Medulla oblongata (tissue), 1 donor: ENCODE measurements around the gene KIAA0513.
"Not testable (repeated sequence)": the region's sequence is repeated elsewhere in the genome, so short reads cannot be mapped to it uniquely, and the experiment has no call there.

Experiments
- DNase-seq: peaks from one replicate; pipeline ENCODE4 v3.0.0-alpha.2; 2015; ENCODE audit errors: extremely low spot score

The KIAA0513 gene

DNA sequence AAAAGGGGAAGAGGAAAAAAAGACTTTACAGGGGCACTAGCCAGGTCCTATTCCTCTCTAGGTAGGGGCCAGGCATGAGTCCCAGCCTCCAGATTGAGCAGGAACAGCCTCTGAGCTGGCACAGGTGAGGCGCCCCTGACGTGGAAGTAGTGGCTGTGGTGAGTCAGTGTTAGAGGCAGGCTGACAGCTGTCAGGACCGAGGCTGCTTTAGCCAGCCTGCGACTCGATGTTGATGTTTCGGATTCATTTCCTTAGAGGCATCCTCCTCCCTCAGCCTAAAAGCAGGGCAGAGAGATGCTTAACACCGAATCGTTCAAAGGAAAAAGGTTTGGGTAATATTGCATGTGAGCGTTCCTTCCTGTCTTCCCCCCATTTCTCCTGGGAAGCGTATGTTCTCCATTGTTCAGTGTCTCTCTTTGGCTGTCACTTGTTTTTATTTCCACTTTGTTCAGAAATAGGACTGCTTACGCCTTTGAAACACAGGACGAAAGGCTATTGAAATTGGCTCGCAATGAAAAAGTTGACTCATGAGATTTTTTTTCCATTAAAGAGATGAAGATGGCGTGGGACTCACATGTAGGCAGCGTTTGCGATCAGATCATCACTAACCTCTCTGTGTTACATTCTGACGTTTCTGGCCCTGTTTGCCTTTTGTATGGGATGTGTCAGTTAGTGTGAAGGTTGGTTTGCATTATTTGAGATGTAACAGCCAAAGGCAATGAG is 1.3 kb downstream of the KIAA0513 start:
- DNase-seq, result peak; percentile 45

DNA sequence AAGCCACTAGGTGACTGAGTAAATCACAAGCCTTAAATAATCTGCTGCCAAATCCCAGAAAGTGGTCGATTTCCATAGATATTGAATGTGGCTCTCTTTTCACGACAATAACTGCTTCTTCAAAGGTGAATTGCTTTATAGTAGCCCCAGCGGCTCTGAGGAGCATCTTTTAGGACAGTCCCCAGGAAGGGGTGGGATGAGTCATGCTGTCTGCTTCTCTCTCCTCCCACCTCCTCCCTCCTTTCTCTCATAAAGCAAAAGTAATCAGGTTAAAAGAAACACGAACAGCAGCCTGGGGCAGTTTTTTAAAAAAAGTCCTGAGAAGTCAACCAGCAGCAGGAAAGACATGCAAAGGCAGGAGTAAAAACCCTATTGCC is 1.8 kb downstream of the KIAA0513 start:
- DNase-seq, result no peak

DNA sequence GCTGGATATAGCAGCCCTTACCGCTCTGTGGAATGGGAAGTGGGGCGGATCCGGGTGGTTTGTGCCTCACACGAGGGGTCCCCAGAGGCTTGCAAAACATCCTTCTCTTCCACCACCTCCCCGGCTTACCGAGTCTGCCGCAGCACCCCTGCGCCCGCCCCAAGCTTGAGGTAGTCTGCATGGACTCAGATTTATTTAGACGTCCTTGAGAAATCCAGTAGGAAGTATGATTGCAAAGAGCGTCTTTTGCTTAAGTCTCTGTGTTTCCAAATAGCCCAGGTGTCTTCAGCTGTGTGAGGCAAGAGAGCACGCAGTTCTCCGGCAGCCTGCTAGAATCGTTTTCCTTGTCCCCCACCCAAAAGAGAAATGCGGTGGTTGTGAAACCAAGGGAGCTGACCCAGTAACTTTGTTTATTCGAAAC is 2.4 kb downstream of the KIAA0513 start:
- no peak for DNase-seq

DNA sequence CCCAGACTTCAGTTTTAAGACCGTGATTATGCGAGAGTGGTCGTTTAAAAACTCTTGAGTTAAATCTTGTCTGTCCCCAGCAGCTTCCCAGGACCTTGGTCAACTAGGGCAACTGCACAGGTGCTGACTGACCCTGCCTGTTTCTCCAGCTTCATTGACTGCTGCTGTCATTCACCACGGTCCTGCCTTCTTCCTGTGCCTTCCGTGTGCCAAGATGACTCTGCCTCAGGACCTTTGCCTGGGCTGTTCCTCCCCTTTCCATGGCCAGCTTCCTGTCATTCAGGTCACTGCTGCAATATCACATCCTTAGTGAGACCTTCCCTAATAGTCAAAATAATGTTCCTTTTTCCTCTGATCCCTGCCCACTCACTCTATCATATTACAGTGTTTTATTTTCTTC is 3.9 kb downstream of the KIAA0513 start:
- no peak for DNase-seq

DNA sequence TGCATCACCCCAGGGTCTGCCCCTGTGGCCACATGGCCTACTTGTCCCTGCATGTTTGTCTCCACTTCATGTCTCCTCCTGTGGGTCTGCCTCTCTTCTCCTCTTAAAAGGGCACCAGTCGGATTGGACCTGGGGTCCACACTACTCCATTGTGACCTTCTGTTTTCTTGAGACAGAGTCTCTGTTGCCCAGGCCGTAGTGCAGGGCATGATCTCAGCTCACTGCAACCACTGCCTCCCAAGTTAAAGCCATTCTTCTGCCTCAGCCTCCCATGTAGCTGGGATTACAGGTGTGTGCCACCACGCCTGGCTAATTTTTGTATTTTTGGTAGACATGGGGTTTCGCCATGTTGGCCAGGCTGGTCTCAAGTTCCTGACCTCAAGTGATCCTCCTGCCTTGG is 4.6 kb downstream of the KIAA0513 start:
- DNase-seq, result not testable (repeated sequence)

DNA sequence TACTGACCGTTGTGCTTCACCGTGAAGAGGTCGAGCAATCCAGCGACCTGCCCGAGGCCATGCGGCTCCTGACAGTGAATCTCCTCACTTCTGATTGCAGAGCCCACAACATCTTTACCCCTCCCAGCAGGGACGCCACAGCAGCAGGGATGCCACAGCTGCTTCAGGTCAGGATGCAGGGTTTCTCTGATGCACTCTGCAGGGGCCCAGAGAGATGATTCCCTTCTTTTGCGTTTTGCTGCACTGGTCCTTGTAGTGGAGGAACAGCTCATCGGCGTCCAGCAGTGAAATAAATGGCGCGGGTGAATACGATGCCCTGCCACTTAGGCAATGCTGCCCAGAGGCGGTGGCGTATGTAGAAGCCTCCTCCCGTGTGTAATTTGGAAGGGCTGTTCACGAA is 5.6 kb downstream of the KIAA0513 start:
- DNase-seq, result no peak

DNA sequence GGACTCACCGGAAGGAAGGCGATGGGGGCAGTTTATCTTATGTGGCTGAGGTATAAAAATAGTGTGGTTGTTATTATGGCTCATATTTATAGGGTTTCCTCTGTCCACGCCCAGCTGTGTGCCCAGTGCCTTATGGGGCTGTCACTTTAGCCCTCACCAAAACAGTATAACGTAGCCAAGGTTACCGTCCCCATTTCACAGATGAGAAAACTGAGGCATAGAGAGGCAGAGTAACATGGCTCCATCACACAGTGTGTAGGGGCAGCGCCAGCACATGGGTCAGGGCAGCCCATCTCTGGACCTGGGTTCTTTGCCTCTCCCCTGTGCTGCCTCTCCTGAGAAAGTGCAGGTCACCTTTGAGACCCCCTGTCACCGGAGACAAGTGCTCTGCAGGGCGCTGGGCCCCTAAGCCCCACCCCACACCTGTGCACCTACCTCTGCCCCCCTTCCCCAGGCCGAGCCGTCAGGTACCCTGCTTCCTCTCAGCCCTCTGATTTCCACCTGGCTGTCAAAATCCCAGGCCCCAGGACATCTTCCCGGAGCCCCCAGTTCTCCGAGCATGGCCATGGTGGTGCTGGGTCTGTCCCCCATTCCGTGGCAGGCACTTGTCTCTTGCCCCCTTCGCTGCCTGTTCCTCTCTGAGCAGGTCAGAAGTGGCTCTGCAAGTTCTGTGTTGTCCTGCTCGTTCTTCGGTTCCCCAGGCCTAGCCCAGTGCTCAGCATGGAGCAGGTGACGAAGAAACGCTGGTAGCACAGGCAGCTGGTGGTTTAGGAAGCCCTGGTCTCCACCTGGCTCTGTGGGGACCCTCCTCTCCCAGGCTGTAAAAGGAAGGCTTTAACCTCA is 7.2 kb downstream of the KIAA0513 start:
- no peak for DNase-seq

DNA sequence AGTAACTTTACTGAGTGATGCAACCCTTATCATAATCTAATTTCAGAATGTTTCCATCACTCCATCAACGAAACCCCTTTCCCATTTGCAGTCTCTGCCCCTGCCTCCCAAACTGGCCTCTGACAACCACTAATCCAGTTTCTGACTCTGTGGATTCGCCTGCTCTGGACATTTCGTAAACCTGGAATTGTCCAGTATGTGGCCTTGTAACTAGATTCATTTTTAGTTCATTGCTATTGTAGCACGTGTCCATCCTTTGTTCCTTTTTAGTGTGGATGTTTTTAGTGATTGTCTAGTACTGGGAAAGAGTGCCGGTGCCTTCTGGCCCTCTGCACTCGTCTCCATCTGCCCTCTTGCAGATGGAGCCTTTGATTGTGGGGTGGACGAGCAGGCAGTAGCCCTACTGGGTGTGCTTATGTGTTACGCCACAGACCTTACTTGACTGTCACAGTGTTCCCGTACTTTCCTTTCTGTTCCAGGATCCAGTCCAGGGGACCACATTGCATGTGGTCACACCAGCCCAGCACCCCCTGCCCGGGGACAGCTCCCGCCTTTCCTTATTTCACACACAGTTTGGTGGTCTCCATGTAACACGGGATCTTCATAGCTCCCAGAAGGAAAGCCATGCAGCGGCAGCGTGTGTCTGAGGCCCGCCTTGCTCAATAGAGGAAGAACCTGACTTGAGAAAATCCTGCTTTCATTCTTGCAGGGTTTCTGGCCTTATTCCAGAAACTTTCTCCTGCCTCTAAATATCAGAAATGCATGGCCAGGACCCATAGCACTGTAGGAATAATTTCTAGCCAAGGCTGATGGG is 8.8 kb downstream of the KIAA0513 start:
- DNase-seq, result peak; percentile 56

DNA sequence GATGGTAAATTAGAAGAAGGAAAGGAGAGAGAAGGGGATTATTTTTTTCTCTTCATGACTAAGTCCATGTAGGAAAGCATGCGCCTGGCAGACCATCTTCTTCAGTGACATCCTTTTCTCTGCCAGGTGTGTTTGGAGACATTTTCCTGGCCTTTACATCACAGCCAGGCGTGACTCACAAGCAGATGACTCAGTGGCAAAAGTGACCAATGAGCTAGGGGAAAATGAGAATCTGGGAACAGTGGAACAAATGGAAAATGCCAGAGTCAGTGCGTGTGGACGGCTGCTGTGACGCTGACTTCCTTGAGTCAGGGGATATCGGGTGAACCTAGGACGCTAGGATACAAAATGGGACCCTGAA is 9.4 kb downstream of the KIAA0513 start:
- DNase-seq, result no peak

DNA sequence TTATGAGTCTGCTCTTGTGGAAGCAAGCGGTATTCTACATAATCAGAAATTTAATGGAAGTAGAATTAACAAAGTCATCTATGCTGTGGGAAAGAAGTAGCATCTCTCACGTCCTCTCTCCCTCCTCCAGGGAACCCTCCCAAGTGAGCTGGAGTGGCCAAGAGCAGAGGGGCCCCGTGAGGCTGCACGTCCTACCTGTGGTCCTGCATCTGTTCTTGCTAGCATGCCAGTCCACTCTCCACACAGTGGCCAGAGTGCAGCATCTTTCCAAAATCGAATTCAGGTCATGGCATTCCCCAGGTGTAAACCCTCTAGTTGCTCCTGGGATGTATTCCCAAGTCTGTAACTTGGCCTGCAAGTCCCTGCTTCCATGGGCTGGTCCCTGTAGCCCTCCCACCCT is 10.1 kb downstream of the KIAA0513 start:
- DNase-seq, result no peak

DNA sequence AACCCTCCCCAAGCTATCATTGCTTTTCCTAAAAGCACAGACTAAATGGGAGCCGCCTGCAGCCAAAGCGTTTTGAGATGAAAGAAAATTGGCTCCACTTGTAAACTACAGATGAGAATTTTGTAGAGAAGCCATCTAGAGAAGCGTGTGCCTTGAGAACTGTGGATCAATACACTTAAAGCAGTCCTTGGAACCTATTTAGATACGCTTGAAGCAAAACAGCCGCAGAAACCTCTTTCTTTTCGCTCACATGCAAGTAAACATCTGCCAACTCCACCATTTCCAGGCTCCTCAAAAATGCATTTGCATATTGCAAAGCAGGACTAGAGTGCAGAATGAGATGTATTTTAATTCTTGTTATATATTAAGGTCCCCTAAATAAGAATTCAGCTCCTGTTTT is 13.1 kb downstream of the KIAA0513 start:
- DNase-seq, result no peak

DNA sequence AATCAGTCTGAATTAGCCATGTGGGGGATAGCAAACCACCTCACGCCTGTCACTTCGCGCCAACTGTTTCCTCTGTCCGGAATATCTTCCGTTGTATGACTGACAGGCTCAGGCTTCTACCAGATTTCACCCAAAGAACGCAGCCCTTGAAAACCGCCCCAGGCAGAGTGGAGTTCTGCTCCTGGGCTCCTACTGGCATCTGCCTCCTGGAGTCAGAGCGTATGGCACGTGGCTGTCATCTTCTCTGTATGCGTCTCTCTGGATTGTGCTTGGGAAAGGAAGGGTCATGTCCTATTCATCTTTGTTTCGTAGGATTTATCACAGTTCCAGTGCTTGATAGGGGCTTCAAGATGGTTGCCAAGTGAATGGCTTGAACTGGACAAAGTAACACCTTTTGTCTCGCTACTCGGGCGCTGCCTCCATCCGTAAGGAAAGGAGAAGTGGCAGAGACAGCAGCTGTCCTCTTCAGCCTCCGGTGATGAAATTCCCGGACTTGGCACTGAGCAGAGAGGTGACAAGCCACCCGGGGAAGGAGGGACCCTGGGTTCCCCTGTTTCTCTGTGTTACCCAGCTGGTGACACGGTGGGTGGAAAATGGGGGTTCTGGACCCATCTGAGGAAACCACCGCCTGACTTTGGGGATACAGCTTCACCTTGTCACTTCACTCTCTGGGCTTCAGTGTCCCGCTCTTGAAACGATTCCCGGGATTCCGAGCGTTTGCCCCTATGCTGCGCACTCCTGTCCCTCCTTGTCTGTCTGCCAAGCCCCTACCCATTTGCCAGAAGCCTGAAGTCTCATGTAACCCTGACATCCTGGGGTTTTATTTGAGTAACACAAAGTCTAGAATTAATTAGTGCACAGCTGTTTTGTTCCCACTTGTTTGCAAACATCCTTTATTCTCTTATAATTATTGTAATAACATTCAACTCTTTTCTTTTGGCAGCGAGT is 13.9 kb downstream of the KIAA0513 start:
- DNase-seq, result no peak

DNA sequence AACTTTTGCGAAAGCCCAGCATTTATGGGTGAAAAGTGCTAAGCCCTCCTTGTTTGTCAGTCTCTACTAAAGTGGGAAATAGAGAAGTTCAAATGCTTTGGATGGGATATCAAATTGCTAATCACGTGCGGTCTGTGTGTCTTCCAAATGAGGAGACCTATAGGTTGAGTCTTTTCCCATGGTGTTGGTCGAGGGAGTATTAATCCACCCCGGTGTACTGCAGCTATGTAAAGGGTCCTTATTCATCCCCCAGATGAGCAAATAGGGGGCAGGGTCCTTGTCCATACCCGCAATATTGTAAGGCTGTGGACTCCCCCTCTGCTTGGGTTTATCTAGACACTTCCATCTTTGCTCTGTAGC is 14.6 kb downstream of the KIAA0513 start:
- DNase-seq, result no peak

DNA sequence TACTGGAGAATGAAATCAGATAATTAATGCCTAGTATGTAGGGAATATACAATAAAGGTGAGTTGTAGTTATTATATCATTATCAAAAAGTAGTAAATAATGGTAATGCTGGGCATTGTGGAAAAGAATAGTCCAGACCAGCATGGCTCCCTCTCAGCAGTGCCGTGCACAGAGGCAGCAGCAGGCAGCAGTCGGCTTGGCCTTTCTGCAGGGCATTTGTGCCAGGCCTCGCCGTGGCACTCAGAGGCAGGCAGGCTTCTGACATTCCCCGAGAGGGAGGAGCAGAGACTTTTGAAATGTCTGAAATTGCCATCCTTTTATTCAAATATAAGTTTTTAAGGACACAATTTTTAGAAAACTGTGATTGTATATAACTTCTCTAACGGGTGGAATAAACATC is 15.0 kb downstream of the KIAA0513 start:
- peak; percentile 40 for DNase-seq

DNA sequence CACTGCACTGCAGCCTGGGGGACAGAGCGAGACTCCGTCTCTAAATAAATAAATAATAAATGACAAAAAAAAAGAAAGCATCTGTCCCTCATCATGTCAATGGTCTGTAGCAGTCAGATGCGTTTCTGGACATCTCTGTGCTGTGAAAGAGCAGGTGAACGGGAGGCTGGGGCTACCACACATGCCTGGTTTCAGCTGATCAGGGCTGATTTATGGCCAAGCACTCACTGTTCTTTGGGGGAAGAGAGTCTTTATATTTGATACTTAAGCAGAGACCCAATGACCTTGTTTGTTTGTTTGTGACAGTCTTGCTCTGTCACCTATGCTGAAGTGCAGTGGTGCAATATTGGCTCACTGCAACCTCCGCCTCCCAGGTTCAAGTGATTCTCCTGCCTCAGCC is 17.5 kb downstream of the KIAA0513 start:
- no peak for DNase-seq

DNA sequence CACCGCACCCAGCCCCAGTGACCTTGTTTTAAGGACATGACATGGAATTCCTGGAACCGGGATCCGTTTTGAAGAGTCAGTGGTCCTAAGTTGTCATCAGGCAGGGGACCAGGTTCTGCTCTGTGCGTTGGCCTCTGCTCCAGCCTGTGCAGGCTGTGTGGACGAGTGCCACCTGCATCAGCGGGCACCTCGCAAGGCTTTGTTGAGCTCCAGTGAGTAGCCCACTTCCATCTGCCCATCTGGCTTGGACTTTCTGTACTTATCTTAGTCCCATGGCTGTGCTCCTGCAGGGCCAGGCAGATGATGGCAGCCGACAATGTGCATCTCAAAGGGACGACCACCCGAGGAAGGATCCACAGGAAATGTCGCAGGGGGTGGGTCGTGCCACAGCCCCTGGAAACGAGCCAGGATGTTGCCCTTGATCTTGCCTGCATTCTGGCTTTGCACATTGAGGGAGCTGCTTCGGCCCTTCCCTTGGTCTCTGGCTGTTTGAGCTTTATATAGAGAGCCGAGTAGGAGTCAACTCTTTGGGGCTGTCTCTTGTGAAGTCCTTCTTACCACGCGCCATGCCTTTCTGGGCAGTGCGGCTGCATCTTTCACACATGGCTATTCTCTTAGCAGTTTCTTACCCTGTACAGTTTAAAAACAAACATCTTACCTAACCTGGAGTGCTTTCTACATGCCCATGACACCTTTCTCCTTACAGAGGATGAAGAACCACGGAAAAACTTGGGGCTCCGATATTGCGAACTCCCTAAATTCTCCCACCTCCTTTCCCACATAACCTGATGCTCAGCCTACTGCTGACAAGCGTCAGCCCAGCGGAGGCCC is 18.3 kb downstream of the KIAA0513 start:
- no peak for DNase-seq

DNA sequence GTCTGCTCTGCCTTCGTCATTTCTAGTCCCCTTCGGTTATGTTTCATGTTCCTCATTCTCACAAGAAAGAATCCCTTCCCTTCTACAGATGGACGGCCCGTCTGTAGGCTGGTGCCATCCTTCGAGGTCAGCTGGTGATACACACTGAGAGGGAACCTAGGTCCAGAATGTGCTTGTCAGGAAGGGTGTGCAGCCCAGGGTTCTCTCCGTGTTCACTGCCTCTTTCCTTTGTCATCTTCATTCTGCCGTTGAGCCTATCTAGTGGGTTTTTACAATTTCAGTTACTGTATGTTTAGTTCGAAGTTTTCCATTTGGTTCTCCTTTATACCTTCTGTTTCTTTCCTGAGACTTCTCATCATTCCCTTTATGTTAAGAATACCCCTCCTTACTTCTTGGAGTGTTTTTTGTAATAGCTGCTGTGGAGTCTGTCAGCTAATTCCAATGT is 18.9 kb downstream of the KIAA0513 start:
- DNase-seq, result peak; percentile 50

DNA sequence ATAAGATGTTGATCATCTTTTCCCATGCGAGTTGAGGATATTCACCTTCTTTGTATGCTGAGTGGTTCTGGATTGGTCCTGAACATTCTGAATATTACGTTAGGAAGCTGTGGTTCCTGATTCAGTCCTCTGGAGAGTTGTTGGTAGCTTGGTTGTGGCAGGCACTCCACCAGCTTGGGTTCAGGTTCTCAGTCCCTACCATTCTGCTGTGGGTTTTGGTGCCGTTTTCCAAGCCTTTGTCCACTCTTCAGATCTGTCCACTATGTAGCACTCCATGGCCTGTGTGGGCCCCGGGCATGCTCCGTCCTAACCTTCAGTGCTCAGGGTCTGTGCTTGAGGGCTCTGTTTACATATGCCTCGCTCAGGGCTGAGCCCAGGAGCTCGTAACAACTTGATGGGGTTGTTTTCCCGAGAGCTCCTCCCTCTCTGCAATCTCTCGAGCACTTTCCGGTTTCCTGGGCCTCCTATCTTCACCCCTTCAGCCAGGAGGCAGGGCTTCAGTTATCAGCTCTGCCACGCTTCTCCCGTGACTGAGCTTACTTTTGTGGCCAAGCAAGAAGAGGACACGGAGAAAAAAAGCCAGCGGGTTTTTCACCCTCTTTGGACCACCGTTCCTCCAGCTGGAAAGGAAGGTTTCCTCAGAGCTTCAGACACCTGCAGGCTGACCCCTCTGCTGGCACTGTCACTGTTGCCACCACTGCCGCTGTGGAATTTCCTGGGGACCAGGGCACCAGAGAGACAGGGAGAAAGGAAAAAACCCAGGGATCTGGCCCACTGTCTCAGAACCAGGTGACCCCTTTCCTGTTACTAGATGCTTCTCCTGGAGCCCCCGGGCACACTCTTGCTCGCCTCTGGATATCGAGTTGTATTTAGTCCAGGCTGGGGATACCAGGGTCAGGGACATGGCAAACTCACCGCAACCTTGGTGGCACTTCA is 19.6 kb downstream of the KIAA0513 start:
- no peak for DNase-seq

DNA sequence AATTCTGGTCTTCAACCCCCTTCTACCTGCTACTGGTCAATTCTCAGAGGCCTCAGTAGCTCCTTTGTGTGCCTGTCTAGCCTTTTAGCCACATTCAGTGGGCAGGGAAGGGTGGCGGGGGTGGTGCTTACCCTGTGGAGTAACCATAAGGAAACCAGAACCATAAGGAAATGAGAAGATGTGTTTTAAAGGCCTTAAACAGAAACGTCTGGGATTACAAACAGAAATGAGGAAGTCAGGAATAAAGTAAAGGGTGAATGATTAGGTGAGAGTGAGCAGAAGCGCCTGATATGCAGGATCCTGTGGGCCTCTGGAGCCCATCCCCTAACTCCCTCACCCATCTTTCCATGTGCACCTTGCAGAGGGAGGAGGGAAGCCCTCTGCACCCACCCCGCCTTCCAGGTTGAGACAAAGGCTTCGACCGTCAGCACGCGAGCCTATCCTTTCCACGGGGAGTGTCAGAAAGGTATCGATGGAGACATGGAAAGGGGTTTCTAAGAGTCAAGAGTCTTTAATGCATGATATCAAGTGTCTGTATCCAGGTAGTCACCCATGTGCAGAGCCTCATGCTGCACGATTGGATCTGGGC is 20.4 kb downstream of the KIAA0513 start:
- no peak for DNase-seq
